GM15510 (cell line): ENCODE measurements around the gene CLDN18.

Source experiments
- POLR2A ChIP-seq: IDR thresholded peaks from 3 replicates; pipeline ENCODE4 v1.6.1; 2011; ENCODE audit warnings: borderline replicate concordance; ENCODE audit not compliant: insufficient read length; ENCODE audit errors: extremely low read depth

CLDN18 gene

DNA sequence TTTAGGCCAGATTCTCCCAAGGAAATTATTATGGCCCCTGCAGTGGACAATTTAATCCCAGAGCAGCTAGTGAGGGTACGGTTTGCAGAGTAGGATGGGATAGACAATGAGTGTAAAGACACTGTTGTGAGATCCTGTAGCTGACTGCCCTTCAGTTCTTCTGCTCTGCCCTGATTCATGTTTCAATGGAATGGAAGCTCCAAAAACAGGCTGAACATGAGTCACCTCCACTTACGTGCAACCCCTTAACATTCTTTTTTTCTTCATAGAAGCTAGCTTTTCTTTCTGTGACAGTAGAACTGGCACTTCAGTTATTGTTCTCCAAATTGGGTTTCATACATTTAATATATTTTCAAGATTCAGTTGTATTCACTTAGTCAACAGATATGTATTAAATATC, 32.1 kb downstream of the CLDN18 start:
- no peak for TF ChIP-seq POLR2A

DNA sequence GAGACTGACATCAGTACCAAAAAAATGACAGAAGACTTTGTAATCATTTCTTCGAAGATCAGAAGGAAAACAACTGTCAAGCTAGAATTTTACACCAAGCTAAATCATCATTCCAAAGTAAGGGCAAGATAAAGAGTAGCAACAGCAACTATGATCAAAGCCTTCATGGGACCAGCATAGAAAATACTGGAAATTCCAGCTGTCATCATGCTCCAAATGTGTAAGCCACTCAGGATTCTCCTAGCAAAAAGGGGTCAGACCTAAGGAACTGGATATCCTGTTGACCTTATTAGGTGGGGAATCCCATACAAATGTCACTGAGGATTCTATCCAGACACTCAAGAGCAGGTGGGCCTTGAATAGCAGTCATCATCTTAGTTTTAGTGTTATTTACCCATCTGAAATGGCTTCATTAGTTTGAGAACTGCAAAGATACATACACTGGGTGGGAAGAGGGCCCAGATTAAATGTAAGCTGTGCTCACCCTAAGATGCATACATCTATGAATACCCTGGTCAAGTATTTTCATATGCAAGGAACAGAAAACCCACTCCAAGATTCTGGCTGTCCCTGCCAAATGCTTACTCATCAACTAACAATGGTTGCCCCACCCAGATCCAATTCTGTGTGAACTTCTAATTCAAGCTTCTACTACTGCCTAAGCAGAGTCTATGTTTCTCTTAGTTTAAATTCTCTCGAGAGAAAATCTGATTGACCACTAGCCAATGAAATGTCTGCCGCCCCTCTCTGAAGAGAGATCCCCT, 33.5 kb downstream of the CLDN18 start:
- TF ChIP-seq POLR2A: no peak

DNA sequence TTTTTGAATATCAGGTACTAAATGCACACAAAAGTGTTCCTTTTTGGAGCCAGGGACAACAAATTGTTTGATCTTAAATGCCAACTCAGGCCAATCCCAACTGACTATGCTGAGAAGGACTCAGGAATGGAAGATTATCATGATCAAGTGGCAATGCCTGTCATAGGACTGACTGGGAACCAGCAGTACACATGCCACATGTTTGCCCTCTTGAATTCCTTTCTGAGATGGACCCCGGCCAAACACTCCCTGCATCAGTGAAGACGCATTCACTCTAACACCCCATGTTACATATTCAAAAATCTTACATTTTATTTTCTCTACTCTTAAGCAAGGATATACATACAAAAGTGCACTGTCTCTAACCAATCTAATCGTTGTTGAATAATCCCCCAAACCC, 36.1 kb downstream of the CLDN18 start:
- no peak for TF ChIP-seq POLR2A

DNA sequence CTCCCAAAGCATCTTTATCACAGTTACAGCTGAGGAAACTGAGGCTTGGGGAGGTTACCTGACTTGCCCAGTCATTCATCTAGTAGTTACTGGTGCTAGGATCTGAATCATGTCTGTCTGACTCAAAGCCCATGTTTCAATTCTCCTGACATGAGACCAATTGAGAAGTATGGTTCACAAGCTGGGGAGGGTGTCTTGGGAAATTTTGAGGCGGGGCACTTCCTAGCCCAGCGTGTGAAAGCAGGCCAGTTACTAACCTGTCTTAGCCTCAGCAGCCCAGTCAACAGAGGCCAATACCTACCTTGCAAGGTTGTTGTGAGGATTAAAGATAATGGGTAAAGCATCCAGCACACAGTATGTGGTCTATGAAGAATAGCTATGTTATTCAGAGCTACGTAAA, 37.0 kb downstream of the CLDN18 start:
- no peak for TF ChIP-seq POLR2A

DNA sequence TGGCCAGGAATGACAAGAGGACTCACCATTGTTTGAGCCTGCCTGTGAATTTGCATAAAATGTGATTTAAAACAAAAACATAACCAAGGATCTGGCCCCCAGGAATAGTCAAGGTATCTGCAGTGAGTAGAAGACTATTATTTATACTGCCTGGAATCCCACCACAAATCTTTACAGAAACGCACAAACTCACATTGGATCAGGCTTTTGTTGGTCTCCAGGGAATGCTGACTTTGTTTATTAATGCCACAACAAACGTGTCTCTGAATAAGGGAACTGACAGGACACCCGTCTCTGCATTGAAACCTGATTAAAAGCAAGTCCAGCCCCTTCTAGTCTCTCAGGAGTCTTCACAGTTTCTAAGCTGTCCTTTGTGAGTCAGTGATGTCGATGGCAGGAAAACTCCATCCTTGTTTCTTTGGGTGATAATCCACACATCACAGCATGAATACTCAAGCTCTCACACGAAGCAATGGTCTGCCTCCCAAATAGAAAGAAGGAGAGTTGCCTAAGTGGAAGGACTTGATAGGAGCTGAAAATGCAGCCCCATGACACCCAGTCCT, 37.7 kb downstream of the CLDN18 start:
- TF ChIP-seq POLR2A: no peak

DNA sequence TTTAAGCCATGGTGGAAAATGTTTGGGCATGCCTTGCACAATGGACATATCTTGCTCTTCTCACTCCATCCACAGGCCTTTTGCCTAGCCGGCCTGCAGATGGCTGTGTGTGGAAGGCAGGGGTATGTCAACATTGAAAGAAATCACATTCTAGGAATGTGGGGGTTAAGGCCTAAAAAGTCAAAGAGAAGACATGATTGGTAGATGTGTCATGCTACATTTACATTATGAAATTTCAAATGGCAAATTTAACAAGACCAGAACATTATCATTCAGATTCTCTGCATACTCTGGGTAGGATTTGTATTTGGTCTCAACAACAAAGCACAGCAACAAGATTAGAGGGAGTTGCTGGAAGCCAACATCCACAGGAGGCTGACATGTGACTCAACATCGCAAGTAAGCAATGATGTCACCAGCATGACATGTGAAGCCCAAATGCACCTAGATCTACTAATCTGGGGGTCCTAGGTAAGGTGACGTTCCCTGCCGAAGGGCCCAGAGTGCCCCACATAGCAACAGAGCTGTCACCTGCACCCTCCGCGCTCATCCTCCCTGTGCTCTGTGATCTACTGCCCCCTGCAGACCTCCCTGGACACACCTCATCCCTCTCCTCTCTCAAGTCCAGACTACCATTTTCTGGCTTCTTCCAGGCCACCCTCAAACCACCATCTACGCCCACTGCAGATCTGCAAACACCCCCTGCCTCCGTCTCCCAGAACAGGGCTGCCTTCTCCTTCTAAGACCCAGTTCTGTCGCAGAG, 39.4 kb downstream of the CLDN18 start:
- TF ChIP-seq POLR2A: no peak

DNA sequence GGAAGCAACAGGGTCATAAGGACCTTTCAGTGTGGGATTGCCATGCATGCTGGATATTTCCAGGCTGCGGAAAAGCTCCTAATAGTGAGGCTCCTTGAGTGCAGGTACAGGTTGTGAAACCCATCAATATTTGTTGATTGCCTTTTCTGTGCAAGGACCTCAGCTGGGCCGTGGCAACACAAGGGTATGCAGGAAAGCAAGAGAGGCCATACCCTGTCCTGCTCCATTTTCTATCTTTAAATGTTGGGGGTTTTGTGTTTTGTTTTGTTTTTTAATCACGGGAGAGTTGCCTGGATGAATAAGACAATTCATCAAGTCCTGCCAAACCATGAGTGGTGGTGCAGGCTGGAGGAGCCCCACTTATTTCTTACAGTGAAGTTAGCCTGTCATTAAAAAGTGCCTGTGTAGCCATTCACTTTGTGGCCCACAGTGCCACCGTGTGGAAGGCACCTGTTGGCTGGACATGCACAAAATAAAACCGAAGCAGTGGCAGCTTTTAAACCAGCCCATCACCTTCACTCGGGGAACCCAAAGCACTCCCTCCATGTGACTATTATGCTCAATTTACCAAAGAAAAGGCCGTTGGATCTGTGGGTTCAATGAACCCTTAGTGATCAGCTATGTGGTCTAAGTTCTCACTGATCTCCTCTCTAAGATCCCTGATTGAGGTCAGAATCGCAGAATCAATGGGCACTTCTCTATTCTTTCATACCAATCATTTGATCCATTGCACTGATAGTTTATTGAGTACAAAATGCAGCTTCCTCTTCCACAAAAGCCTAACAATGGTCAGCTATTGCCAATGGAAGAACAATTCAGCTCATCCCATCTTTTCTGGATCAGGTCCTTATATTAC, 42.2 kb downstream of the CLDN18 start:
- no peak for TF ChIP-seq POLR2A

DNA sequence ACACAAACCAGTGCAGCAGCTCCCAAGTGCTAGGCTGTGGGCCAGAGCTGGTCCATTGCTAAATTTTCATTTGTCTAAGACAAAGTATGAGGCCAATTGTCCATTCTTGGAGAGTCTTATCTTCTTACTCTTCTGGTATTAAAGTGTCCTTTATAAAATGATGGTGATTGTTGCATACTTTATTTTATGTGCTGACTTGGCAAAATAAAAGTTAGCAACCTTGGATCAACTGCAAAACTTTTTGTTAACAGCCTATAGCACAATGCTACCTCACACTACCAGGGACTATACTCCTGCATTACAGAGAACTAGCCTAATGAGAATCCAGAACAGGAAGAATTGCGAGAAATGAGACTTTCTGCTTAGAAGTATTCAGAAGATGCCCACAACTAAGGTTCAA, 44.1 kb downstream of the CLDN18 start:
- TF ChIP-seq POLR2A: no peak

DNA sequence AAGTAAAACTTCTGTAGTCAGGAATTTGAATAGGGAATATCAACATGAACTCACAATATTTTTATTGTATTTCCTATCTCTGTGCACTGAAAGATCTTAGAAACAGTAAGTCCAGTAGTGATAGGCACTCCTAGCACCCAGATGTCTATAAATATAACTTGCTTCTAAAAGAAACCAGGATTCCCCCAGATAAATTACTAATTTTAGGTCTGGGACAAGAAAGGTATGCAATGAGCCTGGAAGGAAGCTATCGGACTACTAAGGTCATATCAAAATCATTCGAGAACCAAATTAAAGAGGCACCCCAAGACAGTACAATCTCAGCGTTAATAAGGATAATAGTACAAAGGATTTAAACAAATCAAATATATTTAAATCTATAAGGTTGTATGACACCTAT, 47.4 kb downstream of the CLDN18 start:
- no peak for TF ChIP-seq POLR2A

DNA sequence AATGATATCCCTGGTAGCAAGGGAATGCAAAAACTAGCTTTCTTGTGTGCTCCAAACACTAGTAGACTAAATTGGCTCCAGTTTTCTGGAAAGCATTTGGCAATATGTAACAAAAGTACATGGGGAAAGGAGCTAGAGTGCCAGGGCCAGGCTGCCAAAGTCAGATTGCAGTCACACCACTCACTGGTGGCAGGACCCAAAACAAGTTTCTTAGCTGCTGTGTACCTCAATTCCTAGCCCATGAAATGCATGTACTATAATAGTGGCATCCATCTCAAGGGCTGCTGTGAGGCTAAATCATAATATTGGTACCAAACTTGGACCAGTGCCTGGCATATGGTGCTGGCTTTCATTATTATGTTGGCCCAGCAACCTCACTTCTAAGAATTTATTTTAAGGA, 49.3 kb downstream of the CLDN18 start:
- TF ChIP-seq POLR2A: no peak

DNA sequence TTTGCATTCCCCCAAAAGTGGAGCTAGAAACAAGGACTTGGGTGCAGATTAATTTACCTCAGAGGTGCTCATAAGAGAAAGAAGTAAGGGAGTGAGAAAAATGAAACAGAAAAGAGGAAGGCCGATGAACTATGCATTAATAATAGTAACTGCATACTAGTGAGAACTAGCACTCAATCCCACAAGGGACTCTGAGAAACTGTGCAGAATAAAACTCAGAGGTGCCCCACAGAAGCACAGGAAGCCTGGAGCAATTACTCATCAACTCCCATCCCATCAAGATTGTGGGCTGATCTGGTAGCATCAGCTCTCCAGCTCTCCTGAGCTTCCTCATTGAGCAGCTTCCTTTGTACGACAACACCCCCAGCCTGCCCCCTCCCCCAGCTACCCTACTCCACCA, 50.8 kb downstream of the CLDN18 start:
- TF ChIP-seq POLR2A: no peak

DNA sequence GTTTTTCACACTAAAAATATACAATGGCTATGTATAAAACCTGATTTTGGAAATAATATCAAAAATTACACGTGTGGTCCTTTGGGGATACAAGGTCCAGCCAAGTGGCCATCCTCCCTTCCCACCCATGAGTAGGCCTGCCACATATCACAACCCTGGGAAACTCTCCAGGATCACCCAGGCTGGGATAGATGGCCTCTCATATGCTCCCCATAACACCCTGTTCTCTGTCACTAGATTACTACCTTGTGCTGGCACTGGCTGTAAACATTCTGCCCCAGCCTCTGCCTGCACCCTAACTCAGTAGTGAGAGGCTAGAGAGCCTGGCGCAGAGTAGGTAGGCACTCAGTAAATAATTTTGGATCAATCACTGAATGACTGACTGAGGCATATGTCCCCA, 52.1 kb downstream of the CLDN18 start:
- TF ChIP-seq POLR2A: no peak

DNA sequence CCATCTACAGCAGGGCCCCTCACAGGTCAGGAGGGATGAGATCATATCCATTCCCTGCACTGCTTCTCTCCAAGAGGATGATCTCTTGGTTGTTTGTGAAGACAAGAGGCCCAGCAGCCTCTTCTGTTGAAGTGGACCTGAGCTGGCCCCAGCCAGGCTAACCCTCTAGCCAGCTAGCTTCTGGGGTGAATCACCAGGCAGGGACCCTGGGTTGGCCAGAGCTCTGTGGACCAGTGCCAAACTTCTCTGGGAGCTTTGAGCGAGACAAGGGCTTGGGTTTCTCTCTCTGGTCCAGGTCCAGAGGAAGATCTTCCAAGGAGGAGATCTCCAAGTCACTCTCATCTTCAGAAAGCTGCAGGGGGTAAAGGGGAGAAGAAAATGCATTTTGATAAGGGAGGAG, 52.7 kb downstream of the CLDN18 start:
- no peak for TF ChIP-seq POLR2A

DNA sequence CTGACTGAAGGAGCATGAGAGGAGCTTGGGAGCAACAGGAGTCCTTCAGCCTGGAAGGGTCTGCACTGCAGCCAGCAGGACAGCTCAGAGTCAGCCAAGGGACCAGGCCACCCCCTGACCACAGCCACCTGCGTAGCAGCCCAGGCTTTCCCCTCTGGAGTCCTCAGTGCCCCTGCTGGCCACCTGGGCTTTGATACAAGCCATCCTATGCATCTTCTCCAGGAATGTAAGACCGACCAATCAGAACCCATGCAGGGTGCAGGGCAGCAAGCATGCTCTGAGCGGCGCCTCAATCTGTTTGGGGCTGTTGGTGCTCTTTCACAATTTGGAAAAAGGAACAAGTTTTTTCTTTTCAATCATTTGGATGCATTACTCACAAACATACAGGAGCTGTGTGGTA, 53.5 kb downstream of the CLDN18 start:
- TF ChIP-seq POLR2A: no peak

DNA sequence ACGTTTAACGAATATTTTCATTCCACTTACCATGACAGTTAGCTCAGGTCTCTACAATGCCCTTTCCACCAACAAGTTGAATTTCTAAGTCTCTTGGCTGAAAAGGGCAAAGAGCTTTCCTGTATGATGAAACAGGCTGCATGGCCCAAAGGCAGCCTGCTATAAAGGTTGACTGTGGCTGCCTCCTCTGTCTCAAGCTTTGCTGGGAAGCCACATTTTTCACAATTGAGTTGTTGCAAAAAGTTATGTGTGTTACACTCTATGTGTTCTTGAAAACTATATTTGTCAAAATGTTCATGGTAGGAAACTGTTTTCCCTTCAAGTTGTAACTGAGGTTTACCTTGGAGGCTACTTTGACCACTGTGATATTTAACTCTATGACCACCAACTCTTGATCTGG, 56.0 kb downstream of the CLDN18 start:
- no peak for TF ChIP-seq POLR2A
